HepG2 (cell line): Measurements from ENCODE around the gene EPHA2. TPM values are rescaled to one million over a fixed set of nuclear protein-coding genes. Genes with fewer than 3 reads are reported as not detected.
A peak's percentile ranks its signal among the peaks of the same experiment; 100 is the strongest.

Experiments used
- ATAC-seq: fragments of 200-7000 bp; cut with Tn5 transposase; 3 replicates; pipeline ENCODE4 v1.9.1; 2020; ENCODE audit warnings: mild to moderate bottlenecking, moderate library complexity
- BruUV-seq: library from RNA; stranded (reverse); fragments of 400-500 nt; replicated peaks from 2 replicates; lab custom pipeline; 2021; lab: Mats Ljungman, UMichigan
- CTCF ChIA-PET: fragments of 300-600 bp; formaldehyde crosslinking; extraction: SDS; loops from one replicate; lab custom pipeline; 2021; ENCODE audit warnings: low total read pairs, inconsistent platforms, low intra/inter-chr PET ratio; lab: Yijun Ruan, JAX
- POLR2A ChIA-PET: fragments of 350-600 bp; sonication (Branson Sonifier 250); formaldehyde crosslinking; loops from one replicate; lab custom pipeline; 2020; ENCODE audit warnings: antibody characterized with exemption, inconsistent platforms; lab: Yijun Ruan, JAX
- DNase-seq: peaks from one replicate; pipeline ENCODE4 v3.0.0-alpha.2; 2015; ENCODE audit warnings: low spot score
- FAIRE-seq: peaks from 3 replicates; lab custom pipeline; 2011; peaks lifted over from hg19 to GRCh38; lab: Jason Lieb, UNC
- H2AFZ ChIP-seq: one replicate; pipeline ENCODE4 v1.6.1; 2011; ENCODE audit warnings: low read length, inconsistent platforms
- H3K27ac ChIP-seq: fragments of 300-600 bp; 3 replicates; pipeline ENCODE4 v1.8.0; 2011; ENCODE audit warnings: mixed run types, mild to moderate bottlenecking, mixed read lengths, low read length, inconsistent platforms; ENCODE audit not compliant: insufficient read depth; ENCODE audit errors: extremely low read length
- H3K27me3 ChIP-seq, 2 experiments: fragments of 200-600 bp in 1 of 2; 2 replicates in 1 of 2; 3 replicates in 1 of 2; pipeline versions ENCODE4 v1.6.0 to v1.8.0; 2011; ENCODE audit warnings: low read length in 2 of 2, mild to moderate bottlenecking in 2 of 2, moderate library complexity in 2 of 2, inconsistent platforms in 1 of 2; ENCODE audit not compliant: insufficient read depth in 2 of 2, control insufficient read depth in 1 of 2
- H3K36me3 ChIP-seq, 2 experiments: fragments of 200-600 bp in 1 of 2; replicated peaks in 1 of 2; 2 replicates in 1 of 2; 3 replicates in 1 of 2; pipeline versions ENCODE4 v1.5.1 to v1.8.0; 2011; ENCODE audit warnings: low read length in 2 of 2, inconsistent platforms in 1 of 2; ENCODE audit not compliant: insufficient read depth in 2 of 2, control insufficient read depth in 1 of 2
- H3K4me1 ChIP-seq: 2 replicates; pipeline ENCODE4 v1.5.1; 2012; ENCODE audit warnings: low read length, inconsistent platforms; ENCODE audit not compliant: insufficient read depth
- H3K4me2 ChIP-seq: 2 replicates; pipeline ENCODE4 v1.6.0; 2011; ENCODE audit warnings: low read depth, low read length, inconsistent platforms
- H3K4me3 ChIP-seq, 3 experiments: fragments of 200-600 bp in 1 of 3; sonication (generic), shearing (Covaris generic) in 1 of 3; replicated peaks in 1 of 3; 2 replicates each; pipeline ENCODE4 v1.5.1; 2011 to 2016; ENCODE audit warnings: low read length in 3 of 3, inconsistent platforms in 2 of 3, low read depth in 2 of 3, mild to moderate bottlenecking in 2 of 3, control low read depth in 1 of 3, mixed read lengths in 1 of 3; ENCODE audit not compliant: insufficient read depth in 1 of 3
- H3K79me2 ChIP-seq: one replicate; pipeline ENCODE4 v1.6.1; 2011; ENCODE audit warnings: low read length, inconsistent platforms; ENCODE audit not compliant: insufficient read depth
- H3K9ac ChIP-seq: 2 replicates; pipeline ENCODE4 v1.6.0; 2011; ENCODE audit warnings: mild to moderate bottlenecking, low read depth, low read length, inconsistent platforms; ENCODE audit not compliant: insufficient read depth
- H3K9me3 ChIP-seq: 2 replicates; pipeline ENCODE4 v1.5.1; 2012; ENCODE audit warnings: mild to moderate bottlenecking, low read length
- H4K20me1 ChIP-seq: 2 replicates; pipeline ENCODE4 v1.6.0; 2011; ENCODE audit warnings: inconsistent platforms, mild to moderate bottlenecking, low read length, moderate library complexity; ENCODE audit not compliant: insufficient read depth
- AGO2 ChIP-seq: fragments of 200-400 bp; formaldehyde crosslinking; optimal IDR thresholded peaks from 2 replicates; pipeline ENCODE3; 2017; ENCODE audit warnings: mild to moderate bottlenecking, low read depth, low read length, moderate library complexity
- AKAP8 ChIP-seq: sonication (generic); formaldehyde crosslinking; IDR thresholded peaks from 2 replicates; pipeline ENCODE4 v1.5.1; 2020; ENCODE audit warnings: mild to moderate bottlenecking, missing genetic modification reagents
- CHD2 ChIP-seq: IDR thresholded peaks from 2 replicates; pipeline ENCODE4 v1.6.1; 2011; ENCODE audit warnings: low read depth, low read length, improper control_type of control experiment
- CTCF ChIP-seq: sonication (generic); formaldehyde crosslinking; IDR thresholded peaks from 2 replicates; pipeline ENCODE4 v1.5.0; 2020; ENCODE audit warnings: mild to moderate bottlenecking, missing genetic modification reagents, moderate library complexity
- FOXA1 ChIP-seq, 2 experiments: fragments of 450-650 bp in 1 of 2; sonication (generic) in 1 of 2; formaldehyde crosslinking in 1 of 2; IDR thresholded peaks; 2 replicates each; pipeline versions ENCODE4 v1.4.0 to v1.6.1; 2016 to 2020; ENCODE audit warnings: missing genetic modification reagents in 1 of 2
- HNRNPL ChIP-seq: fragments of 200-400 bp; formaldehyde crosslinking; IDR thresholded peaks from 2 replicates; pipeline ENCODE4 v1.6.1; 2017; ENCODE audit warnings: mild to moderate bottlenecking, low read depth, low read length
- NONO ChIP-seq, 2 experiments: fragments of 450-650 bp in 1 of 2; sonication (generic) in 1 of 2; formaldehyde crosslinking in 1 of 2; IDR thresholded peaks in 1 of 2; conservative IDR thresholded peaks in 1 of 2; 2 replicates each; pipeline versions ENCODE4 v1.6.1 to v1.8.0; 2017 to 2022; ENCODE audit warnings: mild to moderate bottlenecking in 1 of 2, missing genetic modification reagents in 1 of 2, moderate library complexity in 1 of 2
- POLR2A ChIP-seq, 2 experiments: IDR thresholded peaks; 2 replicates each; pipeline ENCODE4 v1.6.1; 2011; ENCODE audit warnings: low read depth in 2 of 2, low read length in 2 of 2, mild to moderate bottlenecking in 1 of 2, moderate library complexity in 1 of 2; ENCODE audit not compliant: insufficient read depth in 1 of 2
- POLR2AphosphoS2 ChIP-seq: IDR thresholded peaks from 2 replicates; pipeline ENCODE4 v1.6.1; 2011; ENCODE audit warnings: low read depth, low read length, improper control_type of control experiment
- SSRP1 ChIP-seq: IDR thresholded peaks from 2 replicates; pipeline ENCODE4 v1.6.1; 2016; ENCODE audit warnings: control low read depth
- TBL1XR1 ChIP-seq: fragments of 150-350 bp; IDR thresholded peaks from 2 replicates; pipeline ENCODE4 v1.6.1; 2014; ENCODE audit warnings: borderline replicate concordance, low read length; ENCODE audit not compliant: partially characterized antibody
- TFAP4 ChIP-seq: sonication (generic); IDR thresholded peaks from 2 replicates; pipeline ENCODE4 v1.6.1; 2016; ENCODE audit warnings: low read depth, borderline replicate concordance
- YY1 ChIP-seq: IDR thresholded peaks from 2 replicates; pipeline ENCODE4 v1.6.1; 2011; ENCODE audit warnings: low read length, low read depth, moderate library complexity, mild to moderate bottlenecking; ENCODE audit not compliant: insufficient read depth, insufficient replicate concordance
- ZBTB38 ChIP-seq: sonication (generic); formaldehyde crosslinking; IDR thresholded peaks from 2 replicates; pipeline ENCODE4 v1.5.1; 2020; ENCODE audit warnings: mild to moderate bottlenecking, missing genetic modification reagents
- ZNF44 ChIP-seq: sonication (generic); formaldehyde crosslinking; IDR thresholded peaks from 2 replicates; pipeline ENCODE4 v1.5.1; 2020; ENCODE audit warnings: mild to moderate bottlenecking, missing genetic modification reagents
- ZNF687 ChIP-seq: sonication (generic); formaldehyde crosslinking; IDR thresholded peaks from 2 replicates; pipeline ENCODE4 v1.5.1; 2020; ENCODE audit warnings: mild to moderate bottlenecking, missing genetic modification reagents, moderate library complexity
- WGBS: methylation state at CpG from one replicate; pipeline ENCODE4 v1.1.6; 2017; ENCODE audit warnings: low lambda C conversion rate; 5-methylcytosine and 5-hydroxymethylcytosine counted together
- in situ Hi-C: cut with HindIII; loops from 2 replicates; pipeline ENCODE4 v1.10.0; 2017; ENCODE audit warnings: low pct_unique_long_range_greater_than_20kb; ENCODE audit not compliant: extremely low pct_ligation_motif_present
- intact Hi-C: fragments of 100-400 bp; cut with micrococcal nuclease; formaldehyde crosslinking; loops from one replicate; pipeline ENCODE4 v1.10.0; 2022; ENCODE audit not compliant: unreplicated experiment
- polyA plus RNA-seq, 8 experiments: library from polyadenylated mRNA; depleted of rRNA in 3 of 8; stranded (reverse) in 7 of 8; unstranded in 1 of 8; fragments of >200 nt; fragmentation: Illumina TruSeq in 4 of 8; extraction: Trizol in 4 of 8; gene quantifications; 2 replicates each; pipeline versions ENCODE4 v1.2.1 to v1.2.3, GENCODE V29; 2011 to 2016; ENCODE audit warnings: low read depth in 4 of 8, missing spikeins in 1 of 8, mixed read lengths in 1 of 8; ENCODE audit not compliant: insufficient read depth in 1 of 8
- total RNA-seq, 5 experiments: library from RNA; depleted of rRNA; stranded (reverse); fragments of >200 nt; fragmentation: Illumina TruSeq; extraction: Trizol; gene quantifications; 2 replicates each; pipeline ENCODE4 v1.2.3, GENCODE V29; 2016; ENCODE audit warnings: low read depth in 1 of 5

EPHA2 gene
- total and polyA plus RNA-seq, 2 of the 13 experiments (the other 11 are each of a cell fraction or from before 2014, with no cell fraction given) = 33.6 to 53.6 TPM

- Histone ChIP-seq H3K27ac (peak overlapping the region; percentile 86), H3K4me1 (peaks cover 79% of the 10 kb centered on the region), H3K4me2 (peak overlapping the region; percentile 99), H3K9ac (peak overlapping the region; percentile 77), H3K4me3 (peak overlapping the region in 2 of 3 experiments; percentile 64 to 92; a peak in 4 of 6 replicates), H3K27me3 (no peaks in the 10 kb centered on the region; a peak in 1 of 5 replicates), H3K9me3 (no peaks in the 10 kb centered on the region), H3K79me2 (peaks cover 80% of the 10 kb centered on the region), H2AFZ (no peak overlapping the region), H4K20me1 (peaks cover 54% of the 10 kb centered on the region), H3K36me3 (peaks cover 26 to 52% of the 10 kb centered on the region in 2 experiments)
- in situ Hi-C loops (no loop called here), intact Hi-C loops (no loop called here)
- FAIRE-seq = no peak
- 79% methylated on average over 6 of the region's 9 CpGs for WGBS
- ChIA-PET CTCF (no interaction called here), POLR2A (interaction anchor here (5.7 kb wide), 2 partner anchors 14 to 31 kb away, joined by 51 to 72 read pairs; no protein-coding TSS in a partner anchor)
- no peak for ATAC-seq
- no TSS peak for BruUV-seq
- no peak for DNase-seq
- TF ChIP-seq TFAP4 = peak; percentile 55; the same call in 1 of the 2 replicates
- no peak for TF ChIP-seq NONO (IDR thresholded peaks at IDR 0.05)
- TF ChIP-seq NONO (CRISPR knock-in tag; conservative IDR thresholded peaks at IDR 0.05) = 0 out of 2 replicates have a peak, but pooled peaks have one; percentile 18
- peak; percentile 33; the same call in 1 of the 2 replicates for TF ChIP-seq ZBTB38 (CRISPR knock-in tag)
- TF ChIP-seq CTCF (CRISPR knock-in tag) = 0 out of 2 replicates have a peak, but pooled peaks have one; percentile 29
- no peak for TF ChIP-seq ZNF44 (CRISPR knock-in tag)
- TF ChIP-seq CHD2 = no peak
- no peak for TF ChIP-seq FOXA1 (IDR thresholded peaks at IDR 0.05)
- TF ChIP-seq FOXA1 (CRISPR knock-in tag; IDR thresholded peaks at IDR 0.05) = no peak
- TF ChIP-seq HNRNPL = 0 out of 2 replicates have a peak, but pooled peaks have one; percentile 26
- 0 out of 2 replicates have a peak, but pooled peaks have one; percentile 15 for TF ChIP-seq SSRP1 (CRISPR knock-in tag)
- peak in 1 of 2 experiments; percentile 18; a peak in 2 of 4 replicates for TF ChIP-seq POLR2A (IDR thresholded peaks at IDR 0.05; ENCODE audit: insufficient read depth in 1 of 2, low read depth in 2 of 2, low read length in 2 of 2)
- no peak for TF ChIP-seq TBL1XR1
- TF ChIP-seq YY1 = no peak
- peak; percentile 63 for TF ChIP-seq ZNF687 (CRISPR knock-in tag)
- TF ChIP-seq AKAP8 (CRISPR knock-in tag) = 0 out of 2 replicates have a peak, but pooled peaks have one; percentile 16
- TF ChIP-seq POLR2AphosphoS2 = peak; percentile 57; the same call in 1 of the 2 replicates
- TF ChIP-seq AGO2 = peak; percentile 60
Measured at GRCh38 chr1:16151196-16151994, 4.5 kb downstream of the EPHA2 start.
